GM19438 (cell line): Measurements from ENCODE around the gene ANKRD60.

Experiments used
- ATAC-seq: cut with Tn5 transposase; IDR thresholded peaks from one replicate; pipeline ENCODE4 v1.9.1; 2021; ENCODE audit warnings: low read depth; ENCODE audit not compliant: unreplicated experiment

ANKRD60 gene

GRCh38 chr20:58245181-58245891 lies 16.9 kb upstream of the ANKRD60 start:
- no peak for ATAC-seq

DNA sequence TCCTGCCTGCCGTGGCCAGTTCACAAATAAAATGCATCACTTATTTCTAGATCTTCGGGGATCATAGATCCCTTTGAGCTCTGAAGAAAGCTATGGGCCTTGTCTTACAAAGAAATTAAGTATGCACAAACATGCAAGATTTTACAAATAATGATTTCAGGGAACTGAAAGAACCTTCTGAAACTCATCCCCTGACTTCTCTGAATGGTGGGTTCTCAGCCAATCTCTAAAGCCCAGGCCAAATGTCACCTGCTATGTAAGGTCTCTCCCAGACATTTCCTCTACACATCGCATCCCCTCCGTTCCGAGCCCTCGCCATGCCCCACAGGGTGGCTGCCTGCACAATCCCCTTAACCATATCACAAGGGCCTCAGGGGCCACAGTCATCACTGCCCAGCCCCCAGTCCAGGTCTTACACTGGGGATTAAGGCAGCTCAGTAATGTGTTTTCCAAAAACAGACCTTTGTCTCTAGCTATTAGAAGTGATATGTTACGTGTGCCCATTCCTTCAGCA lies 16.1 kb upstream of the ANKRD60 start:
- no peak for ATAC-seq

DNA sequence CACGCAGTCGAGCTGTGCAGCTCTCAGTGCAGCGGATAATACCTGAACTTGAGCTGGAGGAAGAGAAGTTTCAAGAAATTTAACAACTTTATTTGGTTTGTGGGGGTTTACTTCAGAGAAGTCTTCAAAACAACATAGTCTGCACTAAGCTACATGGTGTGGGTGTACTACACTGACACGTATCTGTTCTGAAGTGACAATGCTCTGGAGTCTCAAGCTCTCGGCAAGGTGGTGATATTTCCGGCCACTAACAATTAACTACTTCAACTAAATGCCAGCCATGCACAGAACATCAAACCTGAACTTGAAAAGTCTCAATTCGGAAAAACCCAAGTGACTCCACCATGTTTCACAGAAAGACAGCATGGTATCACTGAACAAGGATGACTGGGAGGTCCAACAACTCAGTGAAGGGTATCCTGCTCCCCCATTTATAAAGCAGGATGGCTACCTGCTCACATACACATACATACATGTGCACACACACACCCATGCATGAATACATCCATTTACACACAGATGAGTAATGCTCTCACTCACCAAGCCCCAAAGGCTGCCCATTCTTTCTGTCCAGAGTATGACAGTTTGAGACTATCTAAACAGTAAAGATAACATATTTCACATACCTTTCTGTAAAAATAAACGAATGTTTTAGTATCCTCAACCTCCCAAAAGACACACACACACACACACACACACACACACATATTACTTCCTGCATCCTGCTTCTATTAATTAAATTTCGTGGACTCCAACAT lies 15.4 kb upstream of the ANKRD60 start:
- ATAC-seq: no peak

DNA sequence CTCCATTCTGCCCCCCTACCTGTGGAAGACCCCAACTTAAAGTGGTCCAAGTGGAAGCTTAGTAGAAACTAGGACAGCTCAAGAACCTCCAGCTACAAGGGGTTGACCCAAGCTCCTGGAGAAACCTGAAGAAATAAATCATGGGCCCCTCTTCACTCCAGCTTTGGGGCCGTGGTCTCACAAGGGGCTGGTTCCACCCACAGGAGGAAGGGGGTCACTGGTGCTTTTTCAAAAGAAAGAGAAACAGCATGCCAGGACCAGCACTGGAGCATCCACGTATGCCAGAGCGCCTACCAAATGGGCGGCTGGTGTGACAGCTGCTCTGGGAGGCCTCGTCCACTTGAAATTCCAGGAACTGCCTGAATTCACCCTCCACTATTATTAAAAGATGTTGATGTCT lies 14.4 kb upstream of the ANKRD60 start:
- ATAC-seq: no peak

- no peak for ATAC-seq
Observed at GRCh38 chr20:58241766-58242465, 13.5 kb upstream of the ANKRD60 start.

- ATAC-seq: no peak
Observed at GRCh38 chr20:58240471-58240870, 12.0 kb upstream of the ANKRD60 start.

DNA sequence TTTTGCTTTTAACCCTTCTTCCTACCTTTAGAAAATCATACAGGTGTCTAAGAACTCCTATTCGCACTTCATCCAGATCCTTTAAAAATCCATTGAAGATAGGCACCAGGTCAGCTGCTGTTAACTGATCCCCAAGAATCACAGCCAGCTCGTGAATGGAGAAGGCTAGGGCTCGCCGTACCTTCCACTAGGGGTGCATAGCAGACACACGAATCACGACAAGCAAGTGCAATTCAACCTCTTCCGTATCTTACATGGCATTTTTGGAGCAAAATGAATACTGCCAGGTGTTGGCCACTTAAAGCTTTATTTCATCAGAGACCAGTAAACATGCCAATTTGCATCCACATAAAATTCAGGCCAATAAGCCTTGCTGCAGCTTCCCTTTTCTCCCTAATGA lies 10.8 kb upstream of the ANKRD60 start:
- ATAC-seq: no peak

DNA sequence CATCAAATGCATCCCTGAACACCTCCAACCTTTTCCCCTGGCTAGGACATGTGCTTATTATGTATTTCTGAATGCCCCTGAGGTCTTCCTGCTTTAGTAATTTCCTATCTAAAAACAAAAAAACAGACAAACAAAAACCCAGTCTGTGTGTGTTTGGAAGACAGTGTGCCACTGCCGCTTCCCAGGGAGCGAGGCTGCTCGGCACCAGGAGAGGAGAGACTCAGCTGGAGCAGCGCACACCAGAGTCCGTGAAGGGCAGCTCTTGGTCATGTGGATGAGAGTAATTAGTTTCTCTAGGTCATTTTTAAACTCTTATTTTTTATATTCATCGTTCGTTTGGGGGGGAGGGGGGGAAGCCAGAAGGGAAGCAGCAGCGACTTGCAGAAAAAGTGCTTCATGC lies 10.0 kb upstream of the ANKRD60 start:
- ATAC-seq: no peak

DNA sequence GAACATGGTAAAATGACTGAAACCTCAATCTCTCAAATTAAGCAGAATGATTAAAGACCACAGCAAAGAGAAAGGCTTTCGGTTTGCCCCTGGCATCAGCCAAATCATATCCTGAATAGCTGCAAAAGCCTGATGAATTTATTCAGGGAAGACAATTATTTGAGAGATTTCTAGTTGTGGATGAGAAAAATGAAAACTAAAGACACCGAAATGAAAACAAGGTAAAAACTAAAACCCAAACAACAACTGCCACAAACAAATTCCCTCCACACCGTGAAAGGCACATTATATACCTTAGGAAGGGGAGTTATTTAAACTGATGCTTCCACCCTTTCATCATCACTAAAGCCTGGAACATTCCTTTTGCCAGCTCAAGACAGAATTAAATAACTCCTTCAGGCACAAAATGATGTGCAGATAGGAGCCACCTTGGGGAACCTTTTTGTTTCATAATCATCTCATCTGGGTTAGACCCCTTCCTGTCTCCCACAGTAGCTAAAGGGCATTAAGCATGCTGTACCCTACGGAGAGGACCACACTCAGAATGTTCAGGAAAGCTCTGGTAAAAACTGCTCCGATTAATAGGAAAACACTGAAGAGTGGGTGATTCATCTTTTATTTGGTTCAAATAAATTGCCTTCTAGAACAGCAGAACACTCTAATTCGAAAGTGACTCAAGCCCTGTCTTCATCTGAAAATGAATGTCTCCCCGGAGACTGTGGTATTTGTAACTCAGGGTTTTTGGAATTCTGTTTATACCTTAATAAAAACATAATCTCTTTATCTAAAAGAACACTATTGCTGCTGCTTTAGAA lies 9.1 kb upstream of the ANKRD60 start:
- ATAC-seq: no peak

GRCh38 chr20:58236612-58237317 lies 8.3 kb upstream of the ANKRD60 start:
- peak; percentile 87 for ATAC-seq

DNA sequence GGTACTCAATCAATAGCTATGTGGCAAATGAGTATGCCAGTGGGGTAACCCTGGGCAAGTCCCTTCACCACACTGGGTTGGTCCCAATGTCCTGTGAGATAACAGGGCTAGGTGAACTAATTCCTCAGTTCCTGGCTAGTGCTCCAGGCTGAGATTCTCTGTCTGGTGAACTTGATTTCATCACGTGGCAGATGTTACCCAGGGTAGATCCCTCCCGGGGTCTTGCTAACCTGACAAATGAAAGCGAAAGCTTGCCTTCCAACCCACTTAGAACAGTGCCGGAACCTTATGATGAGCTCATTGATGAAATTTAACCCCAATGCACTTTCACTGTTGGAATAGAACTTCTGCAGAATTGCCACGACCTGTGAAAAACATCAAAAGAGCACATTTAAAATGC lies 6.6 kb upstream of the ANKRD60 start:
- no peak for ATAC-seq

- ATAC-seq: no peak
Observed at GRCh38 chr20:58233881-58234528, 5.6 kb upstream of the ANKRD60 start.

GRCh38 chr20:58233393-58233792 lies 4.9 kb upstream of the ANKRD60 start:
- no peak for ATAC-seq

DNA sequence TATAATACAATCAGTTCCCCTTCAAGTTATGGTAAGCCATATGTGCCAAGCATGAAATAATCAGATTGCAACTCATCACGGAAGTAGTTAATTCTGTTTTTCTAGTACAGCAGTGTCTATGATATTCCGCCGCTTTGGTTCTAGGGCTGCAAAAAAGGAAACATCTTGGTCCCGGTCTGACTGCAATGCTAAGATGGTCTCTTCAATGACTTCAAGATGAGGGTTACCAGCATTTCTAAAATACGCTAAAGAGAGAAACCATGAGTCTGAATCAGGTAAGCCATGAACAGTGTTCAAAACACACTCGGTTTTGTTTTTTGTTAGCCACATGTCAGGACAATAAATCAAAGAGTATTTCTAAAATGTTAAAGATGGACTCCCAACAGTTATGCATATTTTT lies 3.2 kb upstream of the ANKRD60 start:
- no peak for ATAC-seq

DNA sequence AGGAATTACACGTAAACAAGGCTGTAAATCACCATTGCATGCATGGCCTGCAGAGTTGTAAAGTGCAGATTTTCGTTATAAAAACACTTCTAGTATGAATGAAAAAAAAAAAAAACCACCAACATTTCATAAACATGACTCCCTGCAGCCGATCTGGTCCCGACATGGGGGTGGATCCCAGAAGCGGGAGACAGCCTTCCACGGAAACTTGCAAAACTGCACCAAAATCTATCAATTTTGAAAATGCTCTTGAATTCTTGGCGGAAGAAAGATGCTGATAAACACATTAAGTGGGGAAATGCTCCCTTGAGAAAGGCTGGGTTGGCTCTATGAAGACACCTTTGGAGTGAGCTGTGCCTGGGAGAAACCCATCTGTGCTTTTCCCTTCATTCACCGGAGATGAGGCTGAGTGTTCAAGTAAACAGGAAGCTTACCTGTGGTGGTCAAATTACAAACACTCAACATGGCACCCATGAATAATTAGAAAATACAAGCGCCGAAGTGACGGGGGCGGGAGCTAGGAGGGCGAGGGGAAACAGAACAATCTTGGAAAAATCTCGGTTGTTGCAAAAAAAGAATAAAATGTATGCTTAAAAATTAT lies 845 bp upstream of the ANKRD60 start:
- ATAC-seq: no peak

GRCh38 chr20:58228103-58228483 lies 360 bp downstream of the ANKRD60 start:
- ATAC-seq: no peak

- ATAC-seq: no peak
Observed at GRCh38 chr20:58227391-58228102, 906 bp downstream of the ANKRD60 start.

DNA sequence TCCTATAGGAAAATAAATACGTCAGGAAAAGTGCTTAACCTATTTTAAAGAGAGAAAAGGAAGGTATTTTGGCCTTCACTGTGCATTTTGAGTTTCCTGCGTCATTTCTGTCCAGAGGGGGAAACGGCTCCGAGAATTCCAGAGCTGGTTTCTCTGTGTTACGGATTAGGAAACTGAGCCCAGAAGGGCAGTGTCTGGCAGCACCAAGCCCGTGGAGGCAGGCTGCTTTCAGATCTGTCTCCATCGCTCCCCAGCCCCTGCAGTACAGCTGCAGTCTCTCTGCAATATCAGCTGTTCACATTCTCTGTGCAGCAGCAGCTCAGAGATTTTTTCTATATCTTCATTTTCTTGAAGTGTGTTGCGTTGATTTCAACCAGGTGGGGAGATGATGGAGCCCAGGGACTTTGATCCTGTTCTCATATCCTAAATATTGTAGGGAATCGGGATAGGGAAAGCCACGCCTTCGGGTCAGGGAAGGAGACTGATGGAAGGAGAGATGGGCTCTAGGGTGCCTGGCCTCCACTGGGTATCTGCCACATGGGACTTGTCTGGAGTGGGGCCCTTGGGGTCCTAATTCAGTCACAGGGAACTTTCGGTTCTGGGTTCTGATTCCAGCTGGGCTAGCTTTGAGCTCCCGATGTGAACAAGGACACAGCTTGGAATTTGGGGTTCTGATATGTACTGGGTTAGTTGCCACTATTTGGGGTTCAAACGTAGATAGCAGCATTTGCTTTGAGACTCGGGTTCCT lies 2.8 kb downstream of the ANKRD60 start:
- no peak for ATAC-seq
